Measurements from ENCODE around the gene STXBP5.

STXBP5 gene

GRCh38 chr6:147166992-147167391 is 37.2 kb upstream of the STXBP5 start:
- no peak for TF ChIP-seq CTCF (IDR thresholded peaks at IDR 0.05; ENCODE audit: extremely low read depth, insufficient read depth, missing control alignments)
- no peak for DNase-seq (ENCODE audit: low spot score)
- in situ Hi-C loops (cut with MboI; ENCODE audit: low pct_unique_long_range_greater_than_20kb, low sequenced_read_pairs, unreplicated experiment): no loop called here

- DNase-seq (ENCODE audit: low spot score): no peak
- in situ Hi-C loops (cut with MboI; ENCODE audit: low pct_unique_long_range_greater_than_20kb, low sequenced_read_pairs, unreplicated experiment): no loop called here
- TF ChIP-seq CTCF (IDR thresholded peaks at IDR 0.05; ENCODE audit: extremely low read depth, insufficient read depth, missing control alignments): no peak
Observed at GRCh38 chr6:147167576-147168461, 36.4 kb upstream of the STXBP5 start.

GRCh38 chr6:147169529-147169928 is 34.7 kb upstream of the STXBP5 start:
- in situ Hi-C loops (cut with MboI; ENCODE audit: low pct_unique_long_range_greater_than_20kb, low sequenced_read_pairs, unreplicated experiment): no loop called here
- DNase-seq (ENCODE audit: low spot score): no peak
- TF ChIP-seq CTCF (IDR thresholded peaks at IDR 0.05; ENCODE audit: extremely low read depth, insufficient read depth, missing control alignments): no peak

- in situ Hi-C loops (cut with MboI; ENCODE audit: low pct_unique_long_range_greater_than_20kb, low sequenced_read_pairs, unreplicated experiment): no loop called here
- TF ChIP-seq CTCF (IDR thresholded peaks at IDR 0.05; ENCODE audit: extremely low read depth, insufficient read depth, missing control alignments): no peak
- no peak for DNase-seq (ENCODE audit: low spot score)
Observed at GRCh38 chr6:147170269-147170668, 33.9 kb upstream of the STXBP5 start.

- TF ChIP-seq CTCF (IDR thresholded peaks at IDR 0.05; ENCODE audit: extremely low read depth, insufficient read depth, missing control alignments): no peak
- in situ Hi-C loops (cut with MboI; ENCODE audit: low pct_unique_long_range_greater_than_20kb, low sequenced_read_pairs, unreplicated experiment): no loop called here
- no peak for DNase-seq (ENCODE audit: low spot score)
Observed at GRCh38 chr6:147173140-147173539, 31.1 kb upstream of the STXBP5 start.

GRCh38 chr6:147173675-147174308 is 30.4 kb upstream of the STXBP5 start:
- DNase-seq (ENCODE audit: low spot score): no peak
- TF ChIP-seq CTCF (IDR thresholded peaks at IDR 0.05; ENCODE audit: extremely low read depth, insufficient read depth, missing control alignments): no peak
- in situ Hi-C loops (cut with MboI; ENCODE audit: low pct_unique_long_range_greater_than_20kb, low sequenced_read_pairs, unreplicated experiment): no loop called here
